Middle frontal gyrus (tissue), 1 donor: Measurements from ENCODE around the gene CXXC5.
"Not testable (repeated sequence)": the region's sequence is repeated elsewhere in the genome, so short reads cannot be mapped to it uniquely, and the experiment has no call there.

Source experiments
- DNase-seq: peaks from one replicate; pipeline ENCODE4 v3.0.0-alpha.2; 2015; ENCODE audit warnings: low spot score; ENCODE audit errors: extremely low spot score

Gene CXXC5

DNA sequence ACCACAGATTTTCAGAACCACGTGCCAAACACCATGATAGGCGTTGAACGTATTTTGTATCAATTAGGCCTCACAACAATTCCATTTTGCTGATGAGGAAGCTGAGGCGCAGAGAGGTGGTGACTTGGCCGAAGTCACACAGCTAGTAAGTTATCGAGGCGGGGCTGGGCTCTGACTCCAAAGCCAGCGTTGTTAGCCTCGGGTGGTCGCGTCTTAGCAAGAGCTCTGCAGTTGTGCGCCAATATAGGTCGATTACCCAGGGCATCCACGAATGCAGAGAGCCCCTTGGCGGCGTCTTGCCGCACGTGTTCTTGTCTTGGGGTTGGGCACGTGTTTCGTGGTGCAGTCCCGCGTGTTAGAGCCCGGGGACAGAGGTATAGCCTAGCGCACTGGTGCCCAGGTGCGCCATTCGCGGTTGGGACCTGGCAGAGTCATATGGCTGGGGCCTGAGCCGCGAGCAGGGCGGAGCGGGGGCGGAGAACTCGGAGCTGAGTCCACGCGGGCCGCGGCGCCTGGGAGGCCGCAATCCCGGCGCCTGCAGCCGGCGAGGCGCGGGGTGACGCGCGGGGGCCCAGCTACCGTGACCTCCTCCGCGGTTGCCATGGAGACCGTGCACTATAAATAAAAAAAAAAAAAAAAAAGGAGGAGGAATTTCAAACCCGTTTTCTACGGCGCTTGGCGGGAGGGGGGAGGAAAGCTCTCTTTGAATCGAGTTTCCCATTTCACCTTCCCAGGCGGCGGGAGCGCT is 62.3 kb downstream of the CXXC5 start:
- DNase-seq: no peak

DNA sequence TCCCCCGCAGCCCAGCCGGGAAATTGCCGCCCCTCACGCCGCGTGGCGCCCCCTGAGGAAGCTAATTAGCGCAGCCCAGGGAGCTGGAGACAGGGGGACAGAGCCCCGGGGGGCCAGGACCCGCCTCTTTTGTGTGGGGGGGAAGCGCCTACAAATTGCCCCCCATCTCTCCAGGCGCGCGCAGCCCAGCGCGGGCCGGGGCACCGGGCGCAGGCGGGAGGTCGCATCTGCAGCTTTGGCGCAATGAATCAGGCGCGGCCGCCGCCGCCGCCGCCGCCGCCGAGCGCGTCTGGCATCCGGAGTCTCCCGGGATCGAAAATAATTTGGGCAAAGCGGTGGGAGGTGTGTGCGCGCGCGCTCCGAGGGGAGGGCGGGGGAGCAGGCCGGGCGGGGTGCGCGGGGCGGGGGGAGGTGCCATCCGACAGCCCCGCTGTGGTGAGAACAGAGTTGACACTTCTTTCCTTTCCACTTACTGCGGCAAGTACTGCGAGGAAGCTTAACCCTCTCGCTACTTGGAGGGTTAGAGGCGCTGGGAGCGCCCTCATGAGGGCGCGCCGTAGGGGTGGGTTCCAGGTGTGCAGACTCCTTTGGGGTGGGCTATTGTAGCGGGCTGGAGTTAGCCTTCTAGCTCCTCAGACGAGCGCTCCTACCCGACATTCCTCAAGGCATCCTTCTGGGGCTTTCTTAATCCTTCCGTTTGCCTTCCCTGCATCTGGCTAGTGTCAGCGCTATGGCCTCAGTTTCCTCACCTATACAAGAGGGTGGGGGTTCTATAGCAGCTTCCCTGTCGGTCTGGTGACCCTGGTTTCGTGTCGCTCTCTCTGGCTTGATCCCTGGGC is 63.1 kb downstream of the CXXC5 start:
- no peak for DNase-seq

DNA sequence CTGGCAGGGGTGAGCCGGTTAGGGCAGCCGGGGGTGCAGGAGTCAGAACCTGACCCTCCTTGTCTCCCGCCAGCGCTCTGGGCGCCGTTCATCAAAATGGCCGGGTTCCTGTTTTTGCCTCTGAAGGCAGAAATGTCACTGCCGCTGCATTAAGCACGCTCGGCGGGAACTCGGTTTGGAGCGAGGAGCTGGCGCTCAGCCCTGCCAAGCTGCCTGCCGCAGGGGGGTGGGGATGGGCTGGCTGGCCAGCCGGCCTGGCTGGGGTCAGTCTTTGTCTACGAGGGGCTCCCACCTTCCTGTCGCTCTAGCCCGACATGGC is 63.7 kb downstream of the CXXC5 start:
- DNase-seq: no peak

- DNase-seq: no peak
Observed at GRCh38 chr5:139712412-139712811, 64.3 kb downstream of the CXXC5 start.

- not testable (repeated sequence) for DNase-seq
Observed at GRCh38 chr5:139713898-139714297, 65.7 kb downstream of the CXXC5 start.

DNA sequence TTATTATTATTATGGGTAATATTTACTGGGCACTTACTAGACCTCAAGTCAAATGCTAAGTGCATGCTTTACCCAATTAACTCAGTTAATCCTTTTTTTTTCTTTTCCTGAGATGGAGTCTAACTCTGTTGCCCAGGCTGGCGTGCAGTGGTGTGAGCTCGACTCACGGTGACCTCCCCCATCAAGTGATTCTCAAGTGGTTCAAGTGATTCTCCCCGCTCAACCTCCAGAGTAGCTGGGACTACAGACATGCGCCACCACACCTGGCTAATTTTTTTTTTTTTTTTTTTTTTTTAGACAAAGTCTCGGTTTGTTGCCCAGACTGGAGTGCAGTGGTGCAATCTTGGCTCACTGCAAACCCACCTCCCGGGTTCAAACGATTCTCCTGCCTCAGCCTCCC is 69.1 kb downstream of the CXXC5 start:
- no peak for DNase-seq

- DNase-seq: not testable (repeated sequence)
Observed at GRCh38 chr5:139718403-139718802, 70.3 kb downstream of the CXXC5 start.

- DNase-seq: not testable (repeated sequence)
Observed at GRCh38 chr5:139719970-139720369, 71.8 kb downstream of the CXXC5 start.

- DNase-seq: no peak
Observed at GRCh38 chr5:139723986-139724587, 75.9 kb downstream of the CXXC5 start.

DNA sequence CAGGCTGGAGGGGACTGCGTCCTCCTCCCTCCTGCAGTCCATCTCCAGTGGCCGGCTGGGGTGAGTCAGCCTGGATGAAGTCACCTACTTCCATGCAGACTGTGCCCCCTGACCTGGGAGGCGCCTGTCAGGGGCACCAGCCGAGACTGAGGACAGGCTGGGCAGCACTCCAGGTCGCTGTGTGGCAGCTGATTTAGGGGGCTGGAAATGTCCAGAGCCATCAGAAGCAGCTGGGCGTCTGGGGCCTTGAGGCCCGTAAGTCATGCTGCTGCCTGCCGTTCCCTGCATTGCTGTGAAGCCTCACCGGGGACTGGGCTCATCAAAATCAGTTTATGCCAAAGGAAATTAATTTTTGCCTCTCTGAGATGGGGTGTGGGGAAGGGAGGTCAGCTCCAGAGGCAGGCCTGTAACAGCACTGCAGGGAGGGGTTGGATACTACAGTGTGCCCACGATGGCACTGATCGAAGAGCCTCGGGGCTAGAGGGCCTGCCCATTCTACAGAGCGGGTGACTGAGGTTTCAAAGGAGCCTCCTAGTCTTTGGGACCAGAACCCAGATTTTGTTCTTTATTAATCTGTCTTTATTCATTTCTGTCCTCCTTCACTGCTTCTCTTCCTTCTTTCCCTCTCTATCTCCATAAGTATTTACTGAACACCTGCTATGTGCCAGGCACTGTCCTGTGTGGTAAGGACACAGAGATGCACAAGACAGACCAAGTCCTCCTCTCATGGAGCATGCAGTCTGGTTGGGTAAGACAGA is 77.1 kb downstream of the CXXC5 start:
- DNase-seq: no peak

- no peak for DNase-seq
Observed at GRCh38 chr5:139726248-139726647, 78.1 kb downstream of the CXXC5 start.

GRCh38 chr5:139727615-139728014 is 79.5 kb downstream of the CXXC5 start:
- DNase-seq: not testable (repeated sequence)

DNA sequence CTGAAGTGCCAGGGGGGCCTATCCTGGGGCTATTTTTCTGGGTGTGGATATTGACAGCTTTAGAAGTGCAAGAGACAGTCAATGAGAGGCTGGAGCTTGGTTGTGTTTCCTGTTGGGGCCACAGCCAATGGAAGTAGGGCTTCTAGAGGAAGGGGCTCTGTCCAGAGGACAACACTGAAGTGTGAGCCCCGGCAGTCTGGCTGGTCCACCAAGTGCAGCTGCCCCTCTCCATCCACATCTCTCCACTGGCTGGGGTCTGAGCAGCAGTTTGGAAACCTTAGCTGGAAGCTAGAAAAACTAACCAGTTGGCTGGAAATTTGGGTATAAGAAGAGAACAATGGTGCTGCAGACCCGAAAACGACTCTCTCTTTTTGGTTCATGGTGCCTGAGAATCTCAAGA is 83.1 kb downstream of the CXXC5 start:
- DNase-seq: no peak

- DNase-seq: no peak
Observed at GRCh38 chr5:139732019-139732418, 83.9 kb downstream of the CXXC5 start.

- DNase-seq: no peak
Observed at GRCh38 chr5:139733010-139733688, 85.0 kb downstream of the CXXC5 start.
